Measurements from ENCODE around the gene MAML3. TPM values are rescaled to one million over a fixed set of nuclear protein-coding genes. Genes with fewer than 3 reads are reported as not detected.

Gene MAML3
- total RNA-seq, 4 donors from 2014 or later = 21.2 to 28.4 (median 22.1) TPM

DNA sequence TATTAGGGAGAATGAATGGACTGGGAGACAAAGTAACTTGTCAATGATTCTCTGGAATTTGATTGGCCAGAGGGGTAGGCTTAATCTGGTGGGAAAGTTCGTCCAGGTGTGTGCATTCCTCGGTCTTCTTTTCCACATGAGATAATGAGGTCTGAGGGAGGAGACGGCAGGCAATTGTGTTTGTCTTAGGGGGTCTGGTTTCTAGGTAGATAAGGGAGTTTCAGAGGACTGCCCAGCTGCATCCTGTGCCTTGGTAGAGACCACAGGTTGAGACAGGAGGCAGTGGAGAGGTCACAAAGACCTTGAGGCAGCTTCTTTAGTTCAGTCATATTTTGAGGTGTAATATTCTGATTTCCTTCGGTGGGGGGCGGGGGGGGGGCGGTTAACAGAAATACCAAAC is 484.1 kb downstream of the MAML3 start:
- intact Hi-C loops (cut with DNase I; ENCODE audit: low total_unique reads) = no loop called here
- TF ChIP-seq POLR2A (IDR thresholded peaks at IDR 0.05) (no peak), CTCF (IDR thresholded peaks at IDR 0.05) (no peak)
- H3K4me3 ChIP-seq (ENCODE audit: low read depth, poor library complexity, severe bottlenecking) = no peak overlapping the region
- peak in 1 of 2 donors; percentile 56 for DNase-seq (ENCODE audit: low spot score in 2 of 2)
- 77 to 84% methylated on average over 6 of the region's 6 CpGs for WGBS, 2 donors

GRCh38 chr4:139669335-139669734 is 484.6 kb downstream of the MAML3 start:
- intact Hi-C loops (cut with DNase I; ENCODE audit: low total_unique reads) = no loop called here
- 75 to 80% methylated on average over 6 of the region's 6 CpGs for WGBS, 2 donors
- TF ChIP-seq CTCF (IDR thresholded peaks at IDR 0.05) (no peak), POLR2A (IDR thresholded peaks at IDR 0.05) (no peak)
- DNase-seq (ENCODE audit: low spot score in 2 of 2) = peak in 1 of 2 donors; percentile 26
- no peak overlapping the region for H3K4me3 ChIP-seq (ENCODE audit: low read depth, poor library complexity, severe bottlenecking)

DNA sequence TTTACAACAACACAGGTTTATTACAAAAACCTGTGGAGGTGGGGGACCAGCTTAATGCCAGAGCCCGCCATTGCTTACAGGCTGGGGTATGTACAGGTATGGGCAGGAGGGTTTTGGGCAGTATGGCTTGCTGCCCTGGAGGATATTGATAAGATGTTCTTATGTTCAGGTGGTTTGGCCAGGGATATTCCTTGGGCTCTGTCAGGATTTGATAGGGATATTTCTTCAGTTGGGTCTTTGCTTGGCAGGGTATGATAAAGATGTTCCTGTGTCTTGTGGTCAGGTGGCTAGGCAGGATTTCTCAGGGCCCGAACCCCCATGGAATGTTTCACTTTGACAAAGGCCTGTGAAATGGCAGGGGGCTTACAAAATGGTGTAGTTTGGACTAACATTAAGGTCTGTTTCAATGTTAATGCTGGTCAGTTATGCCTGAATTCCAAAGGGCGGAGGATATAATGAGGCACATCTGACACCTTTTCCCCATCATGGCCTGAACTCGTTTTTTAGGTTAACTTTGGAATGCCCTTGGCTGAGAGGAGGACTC is 485.3 kb downstream of the MAML3 start:
- H3K4me3 ChIP-seq (ENCODE audit: low read depth, poor library complexity, severe bottlenecking) = no peak overlapping the region
- TF ChIP-seq POLR2A (IDR thresholded peaks at IDR 0.05) (no peak), CTCF (IDR thresholded peaks at IDR 0.05) (no peak)
- intact Hi-C loops (cut with DNase I; ENCODE audit: low total_unique reads) = no loop called here
- 83 to 88% methylated on average over 4 of the region's 4 CpGs for WGBS, 2 donors
- DNase-seq (ENCODE audit: low spot score in 2 of 2) = no peak

DNA sequence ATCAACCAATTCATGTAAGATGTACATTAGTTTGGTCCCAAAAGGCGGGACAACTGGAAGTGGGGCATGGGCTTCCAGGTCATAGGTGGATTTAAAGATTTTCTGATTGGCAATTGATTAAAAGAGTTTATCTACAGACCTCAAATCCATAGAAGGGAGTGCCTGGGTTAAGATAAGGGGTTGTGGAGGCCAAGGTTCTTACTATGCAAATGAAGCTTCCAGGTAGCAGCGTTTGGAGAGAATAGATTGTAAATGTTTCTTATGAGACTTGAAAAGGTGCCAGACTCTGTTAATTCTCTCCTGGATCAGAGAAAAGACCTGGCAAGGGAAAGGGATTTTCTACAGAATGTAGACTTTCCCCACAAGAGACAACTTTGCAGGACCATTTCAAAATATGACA is 485.9 kb downstream of the MAML3 start:
- H3K4me3 ChIP-seq (ENCODE audit: low read depth, poor library complexity, severe bottlenecking) = no peak overlapping the region
- 74 to 76% methylated on average over 2 of the region's 2 CpGs for WGBS, 2 donors
- TF ChIP-seq CTCF (IDR thresholded peaks at IDR 0.05) (no peak), POLR2A (IDR thresholded peaks at IDR 0.05) (no peak)
- intact Hi-C loops (cut with DNase I; ENCODE audit: low total_unique reads) = no loop called here
- no peak for DNase-seq (ENCODE audit: low spot score in 2 of 2)

Other genes starting within 250 kb of the MAML3 start
- gene SCOC, start 219.5 kb upstream of the MAML3 start, total RNA-seq = 10 to 100 TPM; 22.7 to 34.4 (median 26.8) TPM

All from lower leg skin (tissue), 4 donors.